Liver (tissue), 3 donors: ENCODE data around the gene LLPH.

Source experiments
- GABPA ChIP-seq, 2 donors: IDR thresholded peaks in 1 of 2; conservative IDR thresholded peaks in 1 of 2; 2 replicates each; pipeline ENCODE4 v1.6.1; 2016; ENCODE audit warnings: antibody characterized with exemption in 2 of 2, mild to moderate bottlenecking in 1 of 2, moderate library complexity in 1 of 2
- SP1 ChIP-seq: IDR thresholded peaks from 2 replicates; pipeline ENCODE4 v1.6.1; 2018; ENCODE audit warnings: antibody characterized with exemption, mild to moderate bottlenecking
- TF ChIP-seq, protein P1 (sequence below): fragments of 150-350 bp; IDR thresholded peaks from 2 replicates; pipeline ENCODE4 v1.5.1; 2017; ENCODE audit warnings: improper control_type of control experiment, low read depth, low read length; ENCODE audit not compliant: missing input control
- TF ChIP-seq, protein P2 (sequence below): IDR thresholded peaks from 2 replicates; pipeline ENCODE4 v1.6.1; 2016; ENCODE audit warnings: antibody characterized with exemption
- donor health status: healthy.
- donor health status: healthy.

DNA sequence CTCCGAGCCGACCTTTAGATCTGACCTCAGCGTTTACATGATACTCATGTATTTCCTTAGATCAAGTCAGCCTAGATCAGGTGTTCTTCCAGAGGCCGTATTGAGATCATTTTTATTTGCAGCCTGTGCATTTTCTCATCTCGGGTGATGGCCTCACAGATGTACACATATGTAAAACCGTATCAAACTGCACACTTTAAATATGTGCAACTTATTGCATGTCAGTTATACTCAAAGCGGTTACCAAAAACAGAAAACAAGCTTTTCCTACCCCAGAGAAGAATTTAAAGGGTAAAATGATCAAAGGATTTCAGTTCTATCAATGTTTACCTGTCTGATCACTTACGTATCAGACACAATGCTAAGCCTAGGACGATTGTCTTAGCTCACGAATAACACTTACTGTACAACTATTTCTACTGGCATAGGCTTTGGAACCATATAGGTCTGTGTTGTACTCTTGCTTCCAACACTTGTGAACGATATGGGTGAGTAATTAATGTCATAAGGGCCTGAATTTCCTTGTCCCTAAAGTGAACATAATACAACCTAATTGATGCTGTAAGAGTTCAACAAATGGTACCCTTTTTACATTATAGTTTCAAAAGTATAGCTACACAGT lies 628 bp upstream of the LLPH start:
- TF ChIP-seq, protein P1, sequence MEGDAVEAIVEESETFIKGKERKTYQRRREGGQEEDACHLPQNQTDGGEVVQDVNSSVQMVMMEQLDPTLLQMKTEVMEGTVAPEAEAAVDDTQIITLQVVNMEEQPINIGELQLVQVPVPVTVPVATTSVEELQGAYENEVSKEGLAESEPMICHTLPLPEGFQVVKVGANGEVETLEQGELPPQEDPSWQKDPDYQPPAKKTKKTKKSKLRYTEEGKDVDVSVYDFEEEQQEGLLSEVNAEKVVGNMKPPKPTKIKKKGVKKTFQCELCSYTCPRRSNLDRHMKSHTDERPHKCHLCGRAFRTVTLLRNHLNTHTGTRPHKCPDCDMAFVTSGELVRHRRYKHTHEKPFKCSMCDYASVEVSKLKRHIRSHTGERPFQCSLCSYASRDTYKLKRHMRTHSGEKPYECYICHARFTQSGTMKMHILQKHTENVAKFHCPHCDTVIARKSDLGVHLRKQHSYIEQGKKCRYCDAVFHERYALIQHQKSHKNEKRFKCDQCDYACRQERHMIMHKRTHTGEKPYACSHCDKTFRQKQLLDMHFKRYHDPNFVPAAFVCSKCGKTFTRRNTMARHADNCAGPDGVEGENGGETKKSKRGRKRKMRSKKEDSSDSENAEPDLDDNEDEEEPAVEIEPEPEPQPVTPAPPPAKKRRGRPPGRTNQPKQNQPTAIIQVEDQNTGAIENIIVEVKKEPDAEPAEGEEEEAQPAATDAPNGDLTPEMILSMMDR, result no peak
- TF ChIP-seq, protein P2, sequence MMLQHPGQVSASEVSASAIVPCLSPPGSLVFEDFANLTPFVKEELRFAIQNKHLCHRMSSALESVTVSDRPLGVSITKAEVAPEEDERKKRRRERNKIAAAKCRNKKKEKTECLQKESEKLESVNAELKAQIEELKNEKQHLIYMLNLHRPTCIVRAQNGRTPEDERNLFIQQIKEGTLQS, result no peak
- TF ChIP-seq GABPA (IDR thresholded peaks at IDR 0.05 in 1 of 2, conservative IDR thresholded peaks at IDR 0.05 in 1 of 2), result no peak
- no peak for TF ChIP-seq SP1
